HG03175 (cell line): ENCODE data around the gene ONECUT1.
"Not testable (repeated sequence)": the region's sequence is repeated elsewhere in the genome, so short reads cannot be mapped to it uniquely, and the experiment has no call there.

Experiments used
- ATAC-seq: cut with Tn5 transposase; IDR thresholded peaks from one replicate; pipeline ENCODE4 v1.9.1; 2021; ENCODE audit warnings: mild to moderate bottlenecking, moderate library complexity; ENCODE audit not compliant: unreplicated experiment

ONECUT1 gene

DNA sequence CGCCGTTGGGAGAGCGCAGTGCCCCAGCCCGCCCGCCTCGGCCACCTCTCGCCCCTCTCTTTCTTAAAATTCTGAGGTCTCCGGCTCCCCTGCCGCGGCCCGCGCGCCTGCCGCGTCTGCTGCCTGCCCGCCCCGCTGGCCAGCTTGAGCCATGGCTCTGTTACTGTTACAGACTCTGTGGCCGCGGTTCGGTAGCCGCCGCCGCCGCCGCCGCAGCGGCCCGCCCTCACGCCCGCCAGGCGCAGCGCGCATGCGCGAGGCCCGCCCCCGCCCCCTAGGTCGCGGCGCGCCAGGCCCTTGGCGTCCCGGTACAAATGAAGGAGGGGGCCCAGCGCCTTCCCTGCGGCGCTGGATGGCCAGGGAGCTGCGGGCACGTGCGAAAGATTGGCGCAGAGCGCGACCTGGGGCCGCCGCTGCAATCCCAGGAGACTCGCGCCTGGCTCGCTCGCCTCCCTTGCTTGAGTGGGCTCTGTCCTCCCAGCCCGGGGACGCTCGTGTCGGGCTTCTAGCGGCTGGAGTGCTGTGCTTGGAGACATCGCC, at the start of gene ONECUT1:
TSS of gene ONECUT1 (minus strand) at position 168 of the 540 bp plus-strand sequence. CDS start 452 bp downstream, outside the sequence.
- ATAC-seq = peak; percentile 67

- no peak for ATAC-seq
These were observed 44.2 kb upstream of the ONECUT1 start for GRCh38 chr15:52834379-52834778.

DNA sequence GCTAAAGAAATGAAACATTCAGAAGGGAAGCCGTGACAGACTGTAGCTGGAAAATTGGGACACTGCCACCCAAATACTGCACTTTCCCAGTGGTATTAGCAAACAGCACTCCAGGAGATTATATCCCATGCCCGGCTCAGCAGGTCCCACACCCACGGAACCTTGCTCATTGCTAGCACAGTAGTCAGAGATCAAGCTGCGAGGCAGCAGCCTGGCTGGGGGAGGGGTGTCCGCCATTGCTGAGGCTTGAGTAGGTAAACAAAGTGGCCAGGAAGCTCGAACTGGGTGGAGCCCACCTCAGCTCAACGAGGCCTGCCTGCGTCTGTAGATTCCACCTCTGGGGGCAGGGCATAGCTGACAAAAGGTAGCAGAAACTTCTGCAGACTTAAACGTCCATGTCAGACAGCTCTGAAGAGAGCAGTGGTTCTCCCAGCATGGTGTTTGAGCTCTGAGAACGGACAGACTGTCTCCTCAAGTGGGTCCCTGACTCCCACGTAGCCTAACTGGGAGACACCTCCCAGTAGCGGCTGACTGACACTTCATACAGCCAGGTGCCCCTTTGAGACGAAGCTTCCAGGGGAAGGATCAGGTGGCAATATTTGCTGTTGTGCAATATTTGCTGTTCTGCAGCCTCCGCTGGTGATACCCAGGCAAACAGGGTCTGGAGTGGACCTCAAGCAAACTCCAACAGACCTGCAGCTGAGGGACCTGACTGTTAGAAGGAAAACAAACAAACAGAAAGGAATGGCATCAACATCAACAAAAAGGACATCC, 34.2 kb upstream of the ONECUT1 start:
- ATAC-seq = not testable (repeated sequence)

DNA sequence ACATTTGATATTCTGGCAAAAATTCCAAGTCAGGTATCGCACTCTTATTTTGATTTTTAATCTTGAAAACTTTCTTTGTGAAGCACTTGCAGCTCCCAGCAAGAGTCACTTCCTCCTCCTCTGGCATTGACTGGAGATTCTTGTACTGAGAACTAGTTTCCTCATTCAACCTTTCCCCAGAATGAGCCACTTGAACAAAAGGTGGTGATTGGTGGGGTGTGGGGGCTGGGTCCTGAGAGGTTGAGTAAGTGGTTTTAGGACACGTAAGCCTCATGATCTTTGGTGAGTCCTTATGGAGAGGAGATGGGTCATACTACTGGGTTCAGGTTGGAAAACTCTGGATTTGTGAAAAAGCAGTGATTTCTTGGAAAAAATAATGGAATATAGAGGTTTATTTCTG, 32.3 kb upstream of the ONECUT1 start:
- no peak for ATAC-seq

DNA sequence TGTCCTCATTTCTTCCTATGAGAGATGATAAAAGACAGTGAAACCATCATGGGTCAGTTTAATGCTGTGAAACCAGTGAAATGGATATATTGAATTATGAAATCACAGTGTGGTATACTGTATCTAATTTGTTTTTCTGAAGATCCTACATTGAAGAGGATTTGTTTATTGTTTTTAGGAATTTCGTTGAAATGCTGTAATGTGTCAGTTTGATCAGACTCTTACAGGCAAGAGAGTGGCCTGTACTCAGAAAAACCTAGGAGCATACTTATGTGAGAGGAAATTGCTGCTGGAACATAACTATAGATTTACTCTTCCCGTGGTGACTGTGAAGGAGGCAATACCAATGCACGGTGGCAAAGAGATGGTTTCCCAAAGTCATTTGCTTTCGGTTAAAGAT, 29.1 kb upstream of the ONECUT1 start:
- ATAC-seq = no peak

- not testable (repeated sequence) for ATAC-seq
These were observed 25.8 kb upstream of the ONECUT1 start for GRCh38 chr15:52815899-52816298.

DNA sequence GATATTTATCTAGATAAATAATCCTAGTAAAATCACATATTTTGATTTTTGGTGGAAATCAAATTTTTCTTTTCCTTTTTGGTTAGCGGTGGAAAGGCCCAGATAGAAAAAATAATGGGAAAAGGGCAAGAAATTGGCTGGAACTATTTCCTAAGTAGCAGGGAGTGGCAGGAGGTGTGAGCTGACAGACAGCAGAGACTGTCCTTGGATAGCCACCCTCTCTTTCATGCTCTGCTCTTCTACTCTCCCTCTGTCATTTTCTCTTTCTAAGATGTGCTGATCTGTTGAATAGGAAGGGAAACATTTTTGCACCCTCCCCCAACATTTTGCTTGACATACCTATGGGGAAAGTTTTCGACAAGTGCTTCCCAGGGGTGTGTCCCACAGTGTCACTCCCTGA, 18.9 kb upstream of the ONECUT1 start:
- ATAC-seq = no peak

GRCh38 chr15:52808441-52808840, 18.3 kb upstream of the ONECUT1 start:
- ATAC-seq = no peak

- ATAC-seq = no peak
These were observed 16.1 kb upstream of the ONECUT1 start for GRCh38 chr15:52806284-52806655.

GRCh38 chr15:52805351-52806283, 15.5 kb upstream of the ONECUT1 start:
- ATAC-seq = peak; percentile 47

- no peak for ATAC-seq
These were observed 14.5 kb upstream of the ONECUT1 start for GRCh38 chr15:52804526-52805081.

DNA sequence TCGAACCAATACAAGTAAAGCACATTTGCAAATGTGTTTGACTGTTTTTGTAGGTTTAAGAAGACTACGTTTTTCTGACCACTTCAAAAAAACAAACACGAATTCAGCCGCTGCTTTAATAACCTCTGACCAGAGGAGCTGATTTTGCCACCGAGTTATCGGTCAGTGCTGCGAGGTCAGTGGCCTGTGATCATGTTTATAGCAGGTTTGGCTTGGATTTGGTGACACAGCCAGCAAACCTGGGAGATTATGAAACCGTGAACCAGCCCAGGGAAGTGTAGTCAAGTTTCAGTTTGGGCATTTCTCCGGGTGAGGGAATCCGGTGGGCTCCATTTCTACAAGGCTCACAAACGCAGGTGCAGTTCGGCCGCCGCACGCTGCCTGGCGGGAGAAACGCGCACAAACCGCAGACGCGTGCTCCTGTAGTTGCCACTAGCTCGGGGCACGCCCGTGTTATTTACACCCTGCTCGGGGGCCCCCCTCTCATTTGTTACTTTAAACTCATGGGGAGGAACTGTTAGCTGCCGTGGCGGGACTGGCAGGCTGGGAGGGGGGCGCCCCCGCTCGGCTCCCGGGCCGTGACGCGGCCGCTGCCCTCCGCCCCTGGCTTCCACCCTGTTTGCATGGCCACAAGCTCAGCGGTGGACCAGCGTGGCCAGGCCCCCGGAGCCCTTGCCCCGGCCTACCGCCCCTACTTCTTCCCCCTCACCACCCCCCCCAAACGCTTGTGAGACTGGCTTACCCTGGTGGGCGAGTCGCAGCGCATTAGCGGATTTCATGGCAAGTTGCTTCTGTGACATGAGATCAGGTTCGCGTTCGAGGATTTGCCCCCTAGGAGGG, 13.6 kb upstream of the ONECUT1 start:
- ATAC-seq = no peak

GRCh38 chr15:52803108-52803466, 13.0 kb upstream of the ONECUT1 start:
- no peak for ATAC-seq

- ATAC-seq = no peak
These were observed 12.0 kb upstream of the ONECUT1 start for GRCh38 chr15:52802110-52802509.

- no peak for ATAC-seq
These were observed 11.6 kb upstream of the ONECUT1 start for GRCh38 chr15:52801748-52802085.

DNA sequence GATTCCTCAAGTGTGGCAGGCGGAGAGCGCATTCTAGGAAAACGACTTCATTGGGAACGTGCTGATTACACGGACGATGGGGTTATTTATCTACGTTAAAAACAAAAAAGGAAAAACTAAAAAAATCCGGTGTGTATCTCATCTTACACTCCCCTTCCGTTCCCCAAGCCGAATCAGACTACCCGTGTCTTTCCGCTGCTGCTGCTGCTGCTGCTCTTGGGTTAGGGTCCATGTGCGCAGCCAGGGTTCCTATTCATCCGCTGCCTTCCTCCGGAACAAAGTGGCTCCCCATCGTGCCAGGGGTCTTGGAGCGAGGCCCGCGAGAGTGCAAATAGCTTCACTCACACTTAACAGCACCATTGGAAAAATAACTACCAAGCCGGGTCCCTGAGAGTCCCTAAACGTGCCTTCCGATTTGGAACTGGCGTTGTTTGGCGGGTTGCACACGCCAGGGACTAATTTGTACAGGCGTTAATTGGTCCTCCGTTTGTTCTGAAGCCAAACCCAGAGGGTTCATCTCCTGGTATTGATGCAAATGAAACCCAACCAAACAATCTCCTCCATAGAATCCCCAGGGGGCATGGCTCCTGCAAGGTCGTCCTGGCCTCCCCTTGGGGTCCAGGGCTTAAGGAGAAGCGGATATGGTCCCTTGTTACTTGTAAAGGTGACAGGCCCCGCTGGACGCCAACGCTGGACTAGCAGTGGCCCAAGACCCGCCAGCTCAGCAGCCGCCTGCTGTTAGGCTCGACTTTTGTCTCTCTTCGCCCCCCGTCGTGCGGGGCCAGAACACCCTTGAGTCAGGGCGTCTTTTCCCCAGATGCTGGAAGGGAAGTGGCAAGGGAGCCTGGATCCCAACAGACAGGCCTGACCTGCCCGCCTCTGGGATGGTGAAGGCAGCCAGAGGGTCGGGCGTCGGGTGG, 11.0 kb upstream of the ONECUT1 start:
- ATAC-seq = no peak

DNA sequence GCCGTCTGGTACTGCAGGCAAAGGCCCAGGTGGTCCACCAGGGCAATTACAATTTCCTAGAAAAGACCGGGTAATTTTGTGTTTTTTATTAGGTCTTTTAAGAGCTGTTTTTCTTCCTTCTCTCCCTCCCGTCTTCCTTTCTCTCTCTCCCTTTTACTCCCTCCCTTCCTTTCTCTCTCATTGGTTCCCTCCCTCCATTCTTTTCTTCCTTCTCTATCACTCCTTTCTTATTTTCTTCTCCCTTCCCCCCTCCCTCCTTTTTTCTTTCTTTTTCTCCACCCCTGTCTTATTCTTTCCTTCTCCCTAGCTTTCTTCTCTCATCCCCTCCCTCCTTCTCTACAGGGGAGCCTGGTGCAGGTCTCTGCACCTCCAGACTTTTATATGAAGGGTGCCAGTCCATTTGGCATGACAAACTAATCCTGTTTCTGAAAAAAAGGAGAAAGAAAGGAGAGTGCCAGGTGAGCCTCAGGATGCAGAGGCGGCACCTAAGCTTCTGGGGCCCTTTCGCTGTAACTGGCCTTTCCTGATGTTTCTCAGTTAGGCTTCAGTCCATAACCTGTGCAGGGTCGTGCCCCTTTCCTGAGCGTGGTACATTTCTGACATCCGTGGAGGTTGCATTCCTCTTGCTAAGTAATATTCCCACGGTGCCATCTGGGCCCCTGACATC, 9.1 kb upstream of the ONECUT1 start:
- no peak for ATAC-seq

GRCh38 chr15:52798529-52799101, 8.5 kb upstream of the ONECUT1 start:
- ATAC-seq = no peak
